GM21786 (cell line): ENCODE measurements around the gene HOXA5.

Experiments used
- ATAC-seq: cut with Tn5 transposase; IDR thresholded peaks from one replicate; pipeline ENCODE4 v1.9.1; 2021; ENCODE audit not compliant: unreplicated experiment

Gene HOXA5

DNA sequence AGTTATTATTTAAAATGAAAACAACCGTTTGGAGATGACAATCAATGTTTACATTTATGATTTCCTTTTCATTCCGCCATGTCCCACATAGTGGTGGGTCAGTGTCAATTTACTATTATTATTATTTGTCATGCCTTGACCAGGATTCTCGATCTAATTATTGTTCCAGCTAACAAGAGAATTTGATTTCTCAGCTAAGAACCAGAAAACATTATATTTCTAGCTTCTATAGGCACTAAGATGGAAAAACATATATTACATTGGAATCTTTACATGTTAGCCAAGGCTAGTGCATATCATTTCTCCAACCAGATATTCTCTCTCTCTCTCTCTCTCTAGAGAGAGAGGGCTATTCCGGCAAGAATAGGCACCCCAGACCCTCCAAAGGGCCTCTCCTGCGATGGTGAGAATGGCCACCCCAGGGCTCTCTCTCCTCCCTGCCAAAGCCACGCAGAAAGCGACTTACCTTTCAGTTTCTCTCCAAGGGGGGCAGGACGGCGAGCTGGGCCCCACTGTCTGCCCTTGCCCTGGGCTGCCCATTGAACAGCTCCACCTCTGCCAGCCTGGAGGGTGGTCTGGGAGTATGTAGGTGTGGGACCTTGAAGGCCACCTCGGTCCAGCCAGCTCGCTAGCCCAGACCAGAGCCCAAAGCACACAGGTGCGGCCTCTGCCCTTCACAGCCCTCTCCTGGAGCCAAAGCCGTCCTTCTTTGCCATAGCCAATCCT, 6.5 kb upstream of the HOXA5 start:
- no peak for ATAC-seq

DNA sequence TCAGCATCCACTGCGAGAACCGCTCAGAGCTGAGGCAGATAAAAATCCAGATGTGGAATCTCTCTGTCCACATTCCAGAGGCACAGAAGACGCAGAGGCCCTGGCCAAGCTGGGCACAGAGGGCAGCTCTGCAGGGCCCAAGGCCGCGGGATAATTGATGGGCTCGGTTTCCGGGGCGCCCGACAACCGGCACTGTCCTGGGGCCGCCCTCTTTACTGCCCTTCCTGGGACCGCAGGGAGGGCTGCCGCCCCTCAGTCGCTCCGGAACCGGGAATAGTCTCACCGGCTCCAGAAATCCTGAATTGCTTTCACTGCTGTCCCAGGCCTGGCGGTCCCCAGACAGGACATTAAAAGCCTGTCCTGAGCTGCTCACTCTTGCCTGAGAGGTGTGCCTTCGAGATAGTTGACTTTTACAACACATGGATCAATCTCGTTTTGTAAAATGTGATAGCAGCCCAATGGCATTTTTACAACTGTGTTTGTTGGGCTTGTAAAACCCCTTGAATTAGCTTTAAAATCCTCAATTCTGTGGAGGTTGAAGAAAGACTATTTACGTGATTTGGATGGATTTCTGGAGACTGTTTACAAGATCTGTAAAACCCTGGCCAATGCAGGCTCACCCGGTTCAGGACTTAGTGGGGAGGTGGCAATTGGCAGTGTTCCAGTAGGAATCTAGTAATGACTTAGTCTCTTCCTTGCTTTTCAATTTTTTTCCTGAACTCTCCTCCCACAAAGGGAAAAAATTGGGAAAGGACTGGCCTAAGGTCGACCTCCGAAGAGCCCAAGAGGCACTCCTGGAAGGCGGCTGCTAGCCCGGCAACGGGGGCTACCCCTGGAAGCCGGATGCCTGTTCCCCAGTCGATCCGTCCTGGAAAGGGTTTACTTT, 5.5 kb upstream of the HOXA5 start:
- no peak for ATAC-seq

DNA sequence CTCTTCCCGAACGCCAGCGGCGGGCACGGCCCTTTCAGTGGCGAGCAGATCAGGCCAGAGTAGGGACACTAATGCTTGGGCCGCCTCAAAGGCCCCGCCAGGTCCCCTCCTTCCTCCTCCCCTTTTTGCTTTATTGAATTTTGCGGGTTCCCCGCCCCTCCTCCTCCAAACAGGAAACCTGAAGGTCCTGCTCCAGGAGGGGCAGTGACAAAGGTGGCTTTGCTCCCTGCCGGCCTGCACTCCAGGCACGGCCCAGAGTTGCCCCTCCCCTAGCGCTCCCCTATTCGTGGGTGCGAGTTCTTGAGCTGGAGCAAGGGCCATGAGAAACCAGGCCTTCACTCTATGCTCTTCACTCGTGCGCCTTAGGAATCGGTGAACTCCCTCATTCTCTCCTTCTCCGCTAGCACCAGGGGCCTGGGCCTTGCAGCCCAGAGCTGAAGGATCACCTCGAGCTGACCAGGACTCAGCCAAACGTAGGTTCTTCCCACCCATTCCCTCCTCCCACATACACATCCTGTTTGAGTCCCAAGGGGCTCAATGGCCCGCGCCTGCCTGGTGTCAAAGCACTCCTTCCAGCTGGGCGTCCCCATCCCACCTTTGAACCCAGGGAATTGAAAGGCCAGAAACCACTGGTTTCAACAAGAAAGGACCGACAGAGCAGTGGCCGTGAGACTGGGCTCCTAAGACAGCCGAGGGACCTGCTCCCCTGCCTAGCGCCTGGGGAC, 4.7 kb upstream of the HOXA5 start:
- ATAC-seq = no peak

DNA sequence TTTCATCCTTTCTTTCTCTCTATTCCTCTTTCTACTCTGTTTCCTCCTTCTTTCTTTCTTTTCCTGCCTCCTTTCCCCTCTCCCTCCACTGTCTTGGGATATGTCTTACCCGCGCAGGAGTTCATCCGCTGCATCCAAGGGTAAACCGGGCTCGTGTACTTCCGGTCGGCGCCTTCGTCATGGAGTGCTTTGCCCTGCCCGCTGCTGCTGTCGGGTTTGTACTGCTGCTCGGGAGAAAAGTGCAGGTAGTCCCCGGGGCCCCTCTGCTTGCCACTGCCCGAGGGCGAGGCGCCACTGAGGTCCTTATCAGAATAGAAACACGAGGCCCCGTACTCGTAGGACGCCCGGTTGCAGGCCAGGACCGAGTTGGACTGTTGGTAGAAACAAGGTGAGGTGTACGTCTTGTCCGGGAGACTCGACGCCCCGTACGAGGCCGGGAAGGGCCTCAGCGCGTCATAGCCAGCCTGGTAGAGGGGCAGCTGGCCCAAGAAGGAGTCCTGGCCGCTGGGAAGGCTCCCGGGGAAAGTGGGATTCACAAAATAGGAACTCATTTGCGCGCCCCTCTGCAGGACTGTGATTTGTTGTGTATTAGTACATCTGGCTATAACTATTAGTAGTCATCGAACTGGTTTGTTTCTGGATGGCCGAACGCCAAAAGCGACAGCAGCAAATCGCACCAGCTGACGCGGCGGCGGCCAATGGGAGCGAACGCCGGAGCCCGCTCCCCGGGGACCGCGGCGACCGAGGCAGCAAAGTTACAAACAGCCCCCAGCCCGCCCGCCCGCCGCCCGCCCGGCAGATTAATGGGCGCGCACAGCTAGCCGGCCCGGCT, 3.9 kb upstream of the HOXA5 start, which contains the start of gene HOXA6:
Gene HOXA6 (minus strand): TSS at position 576 of the 832 bp plus-strand sequence. CDS start 25 bp downstream, at position 551.
- no peak for ATAC-seq

DNA sequence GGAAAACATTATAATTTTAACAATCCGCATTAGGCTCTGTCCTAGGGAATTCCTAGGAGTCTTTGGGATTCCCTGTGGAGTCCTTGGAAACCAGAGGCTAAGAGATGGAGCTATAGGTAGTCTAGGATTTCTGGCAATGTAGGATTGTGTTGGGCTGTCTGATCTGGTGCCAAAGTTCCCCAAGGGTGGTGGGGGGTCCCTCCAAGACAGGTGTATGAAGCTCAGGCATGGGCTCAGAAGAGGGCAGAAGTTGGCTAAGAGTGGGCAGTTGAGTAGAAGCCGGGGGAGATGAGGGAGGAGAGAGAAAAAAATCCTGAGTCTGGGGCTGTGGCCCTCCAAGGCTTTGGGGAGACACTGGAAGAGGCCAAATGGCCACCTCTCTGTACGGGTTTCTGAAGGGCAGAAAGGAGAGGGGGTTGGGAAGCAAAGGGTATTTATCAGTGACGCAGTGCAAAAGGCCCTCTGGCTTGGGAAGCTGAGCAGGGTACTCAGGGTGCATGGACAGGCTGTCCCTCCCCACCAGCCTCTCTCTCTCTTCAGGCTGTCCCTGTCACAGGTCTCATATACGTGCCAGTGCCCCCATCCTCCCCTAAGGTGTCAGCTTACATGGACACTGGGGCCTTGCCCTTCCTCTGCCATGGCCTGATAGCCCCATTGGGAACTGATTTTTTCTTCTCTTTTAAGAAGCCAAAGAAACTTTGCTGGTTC, 3.2 kb upstream of the HOXA5 start:
- no peak for ATAC-seq

DNA sequence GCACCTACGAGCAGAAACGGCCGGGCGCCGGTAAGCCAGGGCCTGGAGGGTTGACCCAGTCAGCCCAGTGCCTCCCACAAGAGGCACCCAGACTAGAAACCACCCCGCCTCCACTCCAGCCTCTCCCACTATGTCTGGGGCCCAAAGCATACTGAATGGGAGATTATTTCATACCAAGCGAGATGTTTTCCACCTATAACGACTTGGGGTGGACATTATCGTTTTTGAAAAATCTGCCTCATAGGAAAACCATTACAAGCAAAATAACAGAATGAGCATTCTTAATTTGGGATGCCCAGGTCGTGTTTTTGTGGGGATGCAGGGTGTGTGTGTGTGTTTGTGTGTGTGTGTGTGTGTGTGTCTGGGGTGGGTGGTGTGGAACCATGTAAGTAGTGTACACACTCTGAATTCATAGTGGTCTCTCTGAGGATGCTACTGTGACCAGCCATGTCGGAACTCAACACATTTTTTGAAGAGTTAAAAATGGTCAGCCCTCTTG, 2.5 kb upstream of the HOXA5 start:
- ATAC-seq = no peak

DNA sequence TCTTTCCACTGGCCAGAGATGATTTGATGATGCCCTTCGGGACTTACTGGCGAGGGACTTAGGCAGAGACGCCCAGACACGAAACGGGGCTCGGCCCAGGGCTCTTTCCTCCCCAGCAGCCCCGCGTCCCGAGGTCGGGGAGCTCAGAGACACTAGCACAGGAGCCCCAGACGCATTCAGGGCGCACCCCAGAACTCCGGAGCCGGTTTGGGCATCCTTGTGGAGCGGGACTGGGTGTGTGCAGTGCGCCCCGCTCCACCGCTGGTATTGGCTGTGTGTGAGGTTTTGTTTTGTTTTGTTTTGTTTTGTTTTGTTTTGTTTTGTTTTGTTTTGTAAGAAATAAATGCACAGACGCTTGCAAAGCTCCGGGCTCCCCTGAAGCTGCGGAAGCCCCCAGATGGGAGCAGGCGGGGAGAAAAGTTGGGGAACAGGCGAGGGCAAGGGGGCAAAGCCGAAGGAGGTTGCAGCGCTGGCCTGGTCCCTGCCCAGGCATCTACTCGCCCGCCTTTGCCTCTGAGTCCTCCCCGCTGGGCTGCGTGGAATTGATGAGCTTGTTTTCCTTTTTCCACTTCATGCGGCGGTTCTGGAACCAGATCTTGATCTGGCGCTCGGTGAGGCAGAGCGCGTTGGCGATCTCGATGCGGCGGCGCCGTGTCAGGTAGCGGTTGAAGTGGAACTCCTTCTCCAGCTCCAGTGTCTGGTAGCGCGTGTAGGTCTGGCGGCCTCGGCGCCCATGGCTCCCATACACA, 1.9 kb upstream of the HOXA5 start:
- no peak for ATAC-seq

DNA sequence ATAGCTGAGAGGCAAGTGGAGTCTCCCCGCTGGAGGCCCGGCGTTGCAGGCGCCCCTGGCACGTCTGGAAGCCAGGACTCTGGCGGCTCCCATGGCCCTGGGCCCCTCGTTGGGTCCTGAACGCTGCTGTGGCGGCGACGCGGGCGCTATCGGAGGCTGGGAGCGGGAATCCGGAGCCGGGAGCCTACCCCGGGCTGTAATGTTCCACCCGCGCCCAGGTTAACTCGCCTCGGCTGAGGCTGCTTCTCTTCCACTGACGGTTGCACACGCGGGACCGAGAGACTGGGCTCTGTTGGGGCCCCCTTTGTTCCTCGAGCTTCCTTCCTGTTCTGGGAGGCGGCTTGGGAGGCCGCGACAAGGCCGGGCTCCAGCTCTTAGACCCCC, 1.3 kb upstream of the HOXA5 start:
- ATAC-seq = no peak

DNA sequence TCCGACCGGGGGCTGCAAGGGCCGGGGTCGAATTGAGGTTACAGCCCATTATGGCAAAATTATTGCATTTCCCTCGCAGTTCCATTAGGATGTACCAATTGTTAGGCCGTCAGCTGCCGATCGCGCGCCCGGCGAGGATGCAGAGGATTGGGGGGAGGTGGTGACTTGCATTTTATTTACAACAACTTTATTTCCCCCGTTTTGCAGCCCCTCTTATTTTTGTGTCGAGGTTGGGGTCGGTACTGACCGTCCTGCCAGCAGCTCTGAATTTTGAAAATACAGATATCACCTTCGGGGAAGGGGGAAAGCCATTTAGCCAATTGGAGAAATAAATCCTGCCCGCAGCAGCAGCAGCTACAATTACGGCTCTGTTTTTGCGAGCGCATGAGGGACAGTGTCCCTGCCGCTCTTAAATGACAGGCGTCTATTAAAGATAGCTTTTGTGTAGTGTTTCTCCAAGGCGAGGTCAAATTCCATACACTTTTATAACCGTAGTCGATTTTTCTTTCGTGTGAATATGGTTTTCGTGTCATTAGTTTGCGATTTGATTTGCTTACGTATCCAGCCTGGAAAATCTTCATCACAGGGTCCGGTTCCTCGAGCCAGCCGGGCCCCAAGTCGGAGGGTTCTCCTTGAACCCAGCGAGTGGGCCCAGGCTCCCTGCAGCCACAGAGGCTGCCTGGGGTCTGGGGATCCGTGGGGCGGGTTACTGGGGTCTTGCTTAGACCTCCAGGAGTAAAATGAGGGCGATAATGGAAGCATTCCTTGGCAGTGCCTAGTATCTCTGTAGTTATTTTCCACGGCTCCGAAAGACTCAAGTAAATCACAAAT, 684 bp upstream of the HOXA5 start:
- no peak for ATAC-seq

DNA sequence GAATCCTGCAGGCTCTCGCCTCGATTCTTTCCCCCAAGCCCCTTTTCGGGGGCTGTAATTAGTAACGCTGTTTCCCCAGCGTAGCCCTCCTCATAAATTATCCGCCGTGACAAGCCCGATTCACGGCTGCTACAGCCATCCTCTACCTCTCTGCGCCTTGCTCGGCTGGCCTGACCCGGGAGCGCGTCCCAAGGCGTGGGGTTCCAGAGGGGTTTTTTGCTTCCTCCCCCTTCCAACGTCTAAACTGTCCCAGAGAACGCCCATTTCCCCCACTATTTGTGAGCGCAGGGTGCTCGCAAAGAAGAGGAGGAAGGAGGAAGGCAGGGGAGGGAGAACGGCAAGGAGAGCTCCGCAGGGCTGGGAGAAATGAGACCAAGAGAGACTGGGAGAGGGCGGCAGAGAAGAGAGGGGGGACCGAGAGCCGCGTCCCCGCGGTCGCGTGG, 880 bp downstream of the HOXA5 start:
- ATAC-seq = no peak

DNA sequence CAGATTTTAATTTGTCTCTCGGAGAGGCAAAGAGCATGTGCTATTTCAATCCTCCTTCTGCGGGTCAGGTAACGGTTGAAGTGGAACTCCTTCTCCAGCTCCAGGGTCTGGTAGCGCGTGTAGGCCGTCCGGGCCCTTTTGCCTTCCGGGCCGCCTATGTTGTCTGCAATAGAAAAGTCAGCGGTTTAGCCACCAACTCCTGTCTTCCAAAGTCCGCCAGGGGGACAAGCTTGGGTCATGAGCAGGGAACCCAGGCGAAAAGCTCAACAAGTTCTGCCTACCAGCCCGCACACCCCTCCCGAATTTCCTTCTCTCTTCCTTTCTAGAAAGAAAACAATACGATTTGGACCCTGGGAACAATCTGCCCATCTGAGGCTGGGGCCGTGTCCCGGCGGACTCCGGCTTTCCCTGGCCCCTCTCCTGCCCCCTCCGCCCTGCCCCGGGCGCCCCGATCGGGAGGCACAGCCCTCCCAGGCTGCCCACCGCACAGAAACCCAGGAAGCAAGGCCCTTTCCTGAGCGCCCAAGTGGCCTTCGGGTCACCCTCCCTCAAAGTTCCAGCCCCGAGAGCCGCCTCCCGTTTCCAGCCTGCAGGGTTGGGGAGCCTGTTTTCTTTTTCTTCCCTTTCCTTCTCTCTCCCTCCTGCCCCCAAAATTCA, 1.4 kb downstream of the HOXA5 start:
- ATAC-seq = no peak

DNA sequence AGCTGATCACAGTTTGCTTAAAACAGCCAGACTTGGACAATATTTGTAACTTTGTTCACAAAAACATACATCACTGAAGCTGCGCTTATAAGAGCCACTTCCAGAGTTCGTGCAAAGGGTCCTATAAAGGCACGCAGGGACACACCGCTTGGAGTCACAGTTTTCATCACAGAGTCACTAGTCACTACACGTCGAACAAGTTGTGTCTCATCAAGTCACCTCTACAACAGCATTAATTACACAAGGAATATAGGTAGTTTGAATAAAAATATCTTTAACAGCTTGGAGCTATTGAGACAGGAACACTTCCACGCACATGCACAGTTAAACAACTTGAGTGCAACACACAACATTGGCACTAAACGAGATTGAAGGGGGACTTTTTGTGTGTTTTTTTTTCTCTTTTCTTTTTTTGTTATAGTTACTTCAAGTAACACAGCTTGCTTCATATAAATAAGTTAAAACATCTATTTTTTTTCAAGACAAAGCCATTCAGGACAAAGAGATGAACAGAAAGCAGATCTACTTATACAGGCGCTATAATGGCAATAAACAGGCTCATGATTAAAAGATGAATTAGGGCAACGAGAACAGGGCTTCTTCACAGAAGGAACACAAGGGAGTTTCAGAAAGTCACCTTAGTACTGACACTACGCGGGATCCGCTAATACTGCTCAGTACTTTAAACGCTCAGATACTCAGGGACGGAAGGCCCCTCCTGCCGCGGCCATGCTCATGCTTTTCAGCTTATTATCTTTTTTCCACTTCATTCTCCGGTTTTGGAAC, 2.2 kb downstream of the HOXA5 start:
- ATAC-seq = no peak

DNA sequence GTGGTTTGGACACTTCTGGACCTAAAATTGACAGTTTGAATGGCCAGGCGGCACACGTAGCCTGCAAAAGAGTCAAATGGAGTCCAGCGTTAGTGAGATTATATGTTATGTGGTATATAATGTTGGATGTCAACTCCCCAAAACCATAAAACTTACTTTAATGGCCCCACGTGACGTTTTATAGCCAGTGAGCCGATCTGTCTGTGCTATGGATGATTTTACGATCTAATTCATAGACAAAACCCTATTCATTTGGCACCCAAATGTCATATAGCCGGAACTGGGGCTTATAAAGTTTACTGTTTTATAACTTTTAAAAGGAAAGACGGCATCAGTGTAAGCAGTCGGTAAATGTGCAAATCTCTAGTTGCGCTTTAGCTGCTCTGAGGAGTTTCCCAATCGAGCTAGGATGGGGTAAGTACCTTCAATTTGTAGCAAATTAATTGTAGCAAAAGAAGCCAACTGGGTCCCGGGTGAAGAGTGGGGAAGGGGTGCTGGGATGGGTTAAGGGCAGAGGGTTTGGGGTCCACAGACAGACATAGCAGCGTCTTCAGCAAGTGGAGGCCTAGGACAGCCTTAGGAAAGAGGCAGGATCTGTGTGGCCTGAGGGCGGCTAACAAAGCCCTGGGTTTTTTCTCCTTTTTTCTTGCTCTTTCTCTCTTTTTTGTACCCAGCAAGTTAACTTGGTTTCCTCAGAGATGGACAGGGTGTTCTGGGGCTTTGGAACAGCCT, 3.2 kb downstream of the HOXA5 start:
- ATAC-seq = no peak

DNA sequence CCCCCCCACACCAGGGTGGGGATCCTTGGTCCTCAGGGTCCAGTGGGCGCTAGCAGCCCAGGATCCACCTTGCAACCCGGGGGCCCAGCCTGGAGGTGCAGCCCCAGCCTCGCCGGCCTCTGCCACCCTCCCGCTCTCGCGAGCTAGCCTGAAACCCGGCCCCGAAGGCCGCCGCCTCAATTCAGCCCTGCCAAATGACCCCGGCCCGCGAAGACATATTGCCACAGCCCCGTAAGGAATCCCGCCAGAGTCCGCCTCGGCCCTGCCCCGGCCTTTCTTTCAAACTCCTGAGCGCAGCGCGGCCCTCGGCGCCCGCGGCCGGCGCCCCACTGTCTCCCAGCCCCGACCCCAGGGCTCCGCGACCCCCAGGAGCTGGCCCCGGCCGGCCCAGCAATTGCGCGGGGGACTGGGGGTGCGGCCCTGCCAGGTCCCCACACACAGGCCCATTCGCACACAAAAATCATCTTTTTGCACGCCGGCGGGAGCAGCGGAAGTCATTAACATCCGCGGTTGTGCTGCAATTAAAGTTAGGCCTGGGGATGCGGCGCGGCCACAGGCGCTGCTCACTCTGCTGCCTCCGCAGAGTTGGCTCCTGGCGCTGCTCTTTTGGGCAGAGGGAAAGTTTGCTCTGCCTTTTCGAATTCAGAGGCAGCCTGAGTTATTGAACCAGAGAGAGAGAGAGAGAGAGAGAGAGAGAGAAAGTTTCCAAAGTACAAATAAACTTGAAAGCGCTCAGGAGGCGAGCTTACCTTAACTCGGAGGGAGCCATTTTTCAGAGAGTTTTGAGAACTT, 4.0 kb downstream of the HOXA5 start:
- no peak for ATAC-seq

DNA sequence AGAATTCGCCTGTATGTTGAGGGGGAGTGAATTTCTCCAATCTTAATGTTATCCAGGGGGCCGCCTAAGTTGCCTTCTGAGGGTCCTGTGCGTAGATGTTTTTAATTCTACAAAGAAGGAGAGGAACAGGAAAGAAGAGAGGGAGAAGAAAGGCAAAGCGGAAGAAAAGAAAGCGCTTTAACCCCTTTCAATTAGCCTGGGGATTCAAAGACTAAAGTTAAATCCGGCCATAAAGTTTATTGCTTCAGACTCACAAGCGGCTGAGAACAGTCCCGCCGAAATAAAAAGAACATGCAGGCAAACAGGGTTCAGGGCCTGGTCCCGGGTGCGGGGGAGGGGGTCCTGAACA, 4.5 kb downstream of the HOXA5 start:
- no peak for ATAC-seq

DNA sequence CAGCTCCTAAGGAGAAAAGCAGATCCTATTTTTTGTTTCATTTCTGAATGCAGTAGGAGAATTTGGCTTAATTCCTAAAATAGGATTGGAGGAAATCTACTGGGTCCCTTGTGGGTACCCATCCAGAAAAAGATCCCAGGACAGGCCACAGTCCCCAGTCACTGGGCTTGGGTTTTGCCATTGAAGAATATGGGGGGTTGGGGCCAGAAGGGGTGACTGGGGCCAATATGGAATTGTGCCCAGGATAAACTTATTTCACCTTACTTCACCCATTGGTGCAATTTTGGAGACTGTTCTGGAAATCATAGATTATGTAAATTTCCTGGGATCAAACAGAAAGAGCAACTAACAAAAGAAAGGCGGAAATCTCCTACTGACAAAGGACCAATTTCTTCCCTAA, 5.0 kb downstream of the HOXA5 start:
- ATAC-seq = no peak
